Measurements from ENCODE around the gene ZC3H12A.

- TF ChIP-seq, protein P1, sequence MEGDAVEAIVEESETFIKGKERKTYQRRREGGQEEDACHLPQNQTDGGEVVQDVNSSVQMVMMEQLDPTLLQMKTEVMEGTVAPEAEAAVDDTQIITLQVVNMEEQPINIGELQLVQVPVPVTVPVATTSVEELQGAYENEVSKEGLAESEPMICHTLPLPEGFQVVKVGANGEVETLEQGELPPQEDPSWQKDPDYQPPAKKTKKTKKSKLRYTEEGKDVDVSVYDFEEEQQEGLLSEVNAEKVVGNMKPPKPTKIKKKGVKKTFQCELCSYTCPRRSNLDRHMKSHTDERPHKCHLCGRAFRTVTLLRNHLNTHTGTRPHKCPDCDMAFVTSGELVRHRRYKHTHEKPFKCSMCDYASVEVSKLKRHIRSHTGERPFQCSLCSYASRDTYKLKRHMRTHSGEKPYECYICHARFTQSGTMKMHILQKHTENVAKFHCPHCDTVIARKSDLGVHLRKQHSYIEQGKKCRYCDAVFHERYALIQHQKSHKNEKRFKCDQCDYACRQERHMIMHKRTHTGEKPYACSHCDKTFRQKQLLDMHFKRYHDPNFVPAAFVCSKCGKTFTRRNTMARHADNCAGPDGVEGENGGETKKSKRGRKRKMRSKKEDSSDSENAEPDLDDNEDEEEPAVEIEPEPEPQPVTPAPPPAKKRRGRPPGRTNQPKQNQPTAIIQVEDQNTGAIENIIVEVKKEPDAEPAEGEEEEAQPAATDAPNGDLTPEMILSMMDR (tag by site-specific recombination; IDR thresholded peaks at IDR 0.05), result no peak
- TF ChIP-seq ZSCAN16 (tag by site-specific recombination; IDR thresholded peaks at IDR 0.05), result no peak
Measured at GRCh38 chr1:37502104-37502503, 27.7 kb downstream of the ZC3H12A start.
